HEK293 (cell line): ENCODE measurements around the gene METTL26.

Source experiments
- HOXC10 ChIP-seq: sonication (generic); formaldehyde crosslinking; IDR thresholded peaks from 2 replicates; pipeline ENCODE4 v1.8.1; 2023; ENCODE audit warnings: mild to moderate bottlenecking, missing genetic modification reagents
- KLF8 ChIP-seq: fragments of 450-650 bp; formaldehyde crosslinking; IDR thresholded peaks from 2 replicates; pipeline ENCODE4 v1.5.1; 2016; ENCODE audit warnings: missing biosample characterization, missing genetic modification characterization
- SP2 ChIP-seq: fragments of 450-650 bp; formaldehyde crosslinking; IDR thresholded peaks from 2 replicates; pipeline ENCODE4 v1.5.1; 2016; ENCODE audit warnings: missing biosample characterization, missing genetic modification characterization
- SP3 ChIP-seq: fragments of 450-650 bp; formaldehyde crosslinking; IDR thresholded peaks from 2 replicates; pipeline ENCODE4 v1.5.1; 2016; ENCODE audit warnings: missing biosample characterization, missing genetic modification characterization
- ZBTB1 ChIP-seq: fragments of 450-650 bp; formaldehyde crosslinking; IDR thresholded peaks from 2 replicates; pipeline ENCODE4 v1.5.1; 2016; ENCODE audit warnings: missing biosample characterization, missing genetic modification characterization
- ZBTB8A ChIP-seq: fragments of 450-650 bp; formaldehyde crosslinking; IDR thresholded peaks from 2 replicates; pipeline ENCODE4 v1.5.1; 2016; ENCODE audit warnings: missing biosample characterization, missing genetic modification characterization
- ZFHX2 ChIP-seq: fragments of 450-650 bp; formaldehyde crosslinking; conservative IDR thresholded peaks from 2 replicates; pipeline ENCODE4 v1.5.1; 2016; ENCODE audit warnings: missing biosample characterization, missing genetic modification characterization
- ZNF146 ChIP-seq: fragments of 450-650 bp; formaldehyde crosslinking; IDR thresholded peaks from 2 replicates; pipeline ENCODE4 v1.5.1; 2016; ENCODE audit warnings: missing biosample characterization, missing genetic modification characterization
- ZNF157 ChIP-seq: fragments of 450-650 bp; formaldehyde crosslinking; IDR thresholded peaks from 2 replicates; pipeline ENCODE4 v1.5.1; 2016; ENCODE audit warnings: missing biosample characterization, missing genetic modification characterization
- ZNF416 ChIP-seq: fragments of 450-650 bp; formaldehyde crosslinking; IDR thresholded peaks from 2 replicates; pipeline ENCODE4 v1.5.1; 2016; ENCODE audit warnings: missing biosample characterization, missing genetic modification characterization
- ZNF548 ChIP-seq: fragments of 450-650 bp; formaldehyde crosslinking; IDR thresholded peaks from 2 replicates; pipeline ENCODE4 v1.5.1; 2016; ENCODE audit warnings: missing biosample characterization, missing genetic modification characterization
- ZNF560 ChIP-seq: fragments of 450-650 bp; formaldehyde crosslinking; IDR thresholded peaks from 2 replicates; pipeline ENCODE4 v1.5.1; 2017; ENCODE audit warnings: missing biosample characterization, missing genetic modification characterization, borderline replicate concordance
- ZNF571 ChIP-seq: fragments of 450-650 bp; formaldehyde crosslinking; IDR thresholded peaks from 2 replicates; pipeline ENCODE4 v1.5.0; 2017; ENCODE audit warnings: missing biosample characterization, missing genetic modification characterization
- ZNF626 ChIP-seq: fragments of 450-650 bp; sonication (Bioruptor Pico); formaldehyde crosslinking; IDR thresholded peaks from 2 replicates; pipeline ENCODE4 v1.5.1; 2018; ENCODE audit warnings: missing biosample characterization, missing genetic modification characterization, inconsistent platforms
- ZNF837 ChIP-seq: fragments of 450-650 bp; formaldehyde crosslinking; IDR thresholded peaks from 2 replicates; pipeline ENCODE4 v1.5.1; 2016; ENCODE audit warnings: missing biosample characterization, missing genetic modification characterization
- TF ChIP-seq, protein P1 (sequence below): fragments of 450-650 bp; formaldehyde crosslinking; IDR thresholded peaks from 2 replicates; pipeline ENCODE4 v1.5.1; 2016; ENCODE audit warnings: missing biosample characterization, missing genetic modification characterization
- TF ChIP-seq, protein P2 (sequence below): fragments of 450-650 bp; formaldehyde crosslinking; IDR thresholded peaks from 2 replicates; pipeline ENCODE4 v1.5.1; 2016; ENCODE audit warnings: missing biosample characterization, missing genetic modification characterization
- TF ChIP-seq, protein P3 (sequence below): fragments of 450-650 bp; formaldehyde crosslinking; IDR thresholded peaks from 2 replicates; pipeline ENCODE4 v1.5.1; 2017; ENCODE audit warnings: missing biosample characterization, mild to moderate bottlenecking, missing genetic modification characterization, moderate library complexity
- TF ChIP-seq, protein P4 (sequence below): fragments of 450-650 bp; formaldehyde crosslinking; IDR thresholded peaks from 2 replicates; pipeline ENCODE4 v1.5.1; 2016; ENCODE audit warnings: missing biosample characterization, missing genetic modification characterization, borderline replicate concordance
- TF ChIP-seq, protein P5 (sequence below): fragments of 450-650 bp; formaldehyde crosslinking; IDR thresholded peaks from 2 replicates; pipeline ENCODE4 v1.5.1; 2017; ENCODE audit warnings: missing biosample characterization, missing genetic modification characterization
- TF ChIP-seq, protein P6 (sequence below): fragments of 450-650 bp; formaldehyde crosslinking; IDR thresholded peaks from 2 replicates; pipeline ENCODE4 v1.5.1; 2016; ENCODE audit warnings: missing biosample characterization, missing genetic modification characterization, low read depth
- TF ChIP-seq, protein P7 (sequence below): fragments of 450-650 bp; formaldehyde crosslinking; IDR thresholded peaks from 2 replicates; pipeline ENCODE4 v1.5.1; 2016; ENCODE audit warnings: missing biosample characterization, missing genetic modification characterization
- TF ChIP-seq, protein P8 (sequence below): fragments of 450-650 bp; formaldehyde crosslinking; IDR thresholded peaks from 2 replicates; pipeline ENCODE4 v1.5.1; 2017; ENCODE audit warnings: missing biosample characterization, missing genetic modification characterization

Gene METTL26

DNA sequence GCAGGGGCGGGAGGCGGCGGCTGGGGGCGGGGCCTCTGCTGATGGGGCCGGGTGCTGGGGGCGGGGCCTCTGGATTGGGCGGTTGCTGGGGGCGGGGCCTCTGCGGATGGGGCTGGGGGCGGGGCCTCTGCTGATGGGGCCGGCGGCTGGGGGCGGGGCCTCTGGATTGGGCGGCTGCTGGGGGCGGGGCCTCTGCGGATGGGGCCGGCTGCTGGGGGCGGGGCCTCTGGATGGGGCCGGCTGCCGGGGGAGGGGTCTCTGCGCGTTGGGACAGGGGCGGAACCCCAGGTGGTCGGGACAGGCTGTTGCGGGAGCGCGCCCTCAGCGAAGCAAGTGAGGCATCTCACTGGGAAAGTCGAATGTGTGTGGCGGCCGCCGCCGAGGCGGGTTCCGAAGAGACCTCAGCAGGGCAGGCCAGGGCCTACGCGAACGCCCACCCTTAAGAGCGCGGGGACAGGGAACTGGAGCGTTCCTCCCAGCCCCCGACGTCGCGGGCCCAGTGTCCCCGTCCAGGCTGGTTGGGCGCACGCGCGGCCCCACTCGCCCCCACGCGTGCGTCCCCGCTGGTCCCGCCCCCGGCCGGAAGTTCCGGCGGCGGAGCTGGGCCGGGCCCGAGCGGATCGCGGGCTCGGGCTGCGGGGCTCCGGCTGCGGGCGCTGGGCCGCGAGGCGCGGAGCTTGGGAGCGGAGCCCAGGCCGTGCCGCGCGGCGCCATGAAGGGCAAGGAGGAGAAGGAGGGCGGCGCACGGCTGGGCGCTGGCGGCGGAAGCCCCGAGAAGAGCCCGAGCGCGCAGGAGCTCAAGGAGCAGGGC lies 43.9 kb upstream of the METTL26 start, which contains the start of gene STUB1 (continued):
- TF ChIP-seq, protein P1, sequence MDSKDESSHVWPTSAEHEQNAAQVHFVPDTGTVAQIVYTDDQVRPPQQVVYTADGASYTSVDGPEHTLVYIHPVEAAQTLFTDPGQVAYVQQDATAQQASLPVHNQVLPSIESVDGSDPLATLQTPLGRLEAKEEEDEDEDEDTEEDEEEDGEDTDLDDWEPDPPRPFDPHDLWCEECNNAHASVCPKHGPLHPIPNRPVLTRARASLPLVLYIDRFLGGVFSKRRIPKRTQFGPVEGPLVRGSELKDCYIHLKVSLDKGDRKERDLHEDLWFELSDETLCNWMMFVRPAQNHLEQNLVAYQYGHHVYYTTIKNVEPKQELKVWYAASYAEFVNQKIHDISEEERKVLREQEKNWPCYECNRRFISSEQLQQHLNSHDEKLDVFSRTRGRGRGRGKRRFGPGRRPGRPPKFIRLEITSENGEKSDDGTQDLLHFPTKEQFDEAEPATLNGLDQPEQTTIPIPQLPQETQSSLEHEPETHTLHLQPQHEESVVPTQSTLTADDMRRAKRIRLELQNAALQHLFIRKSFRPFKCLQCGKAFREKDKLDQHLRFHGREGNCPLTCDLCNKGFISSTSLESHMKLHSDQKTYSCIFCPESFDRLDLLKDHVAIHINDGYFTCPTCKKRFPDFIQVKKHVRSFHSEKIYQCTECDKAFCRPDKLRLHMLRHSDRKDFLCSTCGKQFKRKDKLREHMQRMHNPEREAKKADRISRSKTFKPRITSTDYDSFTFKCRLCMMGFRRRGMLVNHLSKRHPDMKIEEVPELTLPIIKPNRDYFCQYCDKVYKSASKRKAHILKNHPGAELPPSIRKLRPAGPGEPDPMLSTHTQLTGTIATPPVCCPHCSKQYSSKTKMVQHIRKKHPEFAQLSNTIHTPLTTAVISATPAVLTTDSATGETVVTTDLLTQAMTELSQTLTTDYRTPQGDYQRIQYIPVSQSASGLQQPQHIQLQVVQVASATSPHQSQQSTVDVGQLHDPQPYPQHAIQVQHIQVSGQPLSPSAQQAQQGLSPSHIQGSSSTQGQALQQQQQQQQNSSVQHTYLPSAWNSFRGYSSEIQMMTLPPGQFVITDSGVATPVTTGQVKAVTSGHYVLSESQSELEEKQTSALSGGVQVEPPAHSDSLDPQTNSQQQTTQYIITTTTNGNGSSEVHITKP (tag by site-specific recombination), result peak; percentile 96
- peak; percentile 70 for TF ChIP-seq SP2 (tag by site-specific recombination)
- no peak for TF ChIP-seq ZNF560
- TF ChIP-seq ZFHX2 (tag by site-specific recombination), result peak; percentile 89
- TF ChIP-seq ZNF571 (tag by site-specific recombination), result no peak
- TF ChIP-seq, protein P2, sequence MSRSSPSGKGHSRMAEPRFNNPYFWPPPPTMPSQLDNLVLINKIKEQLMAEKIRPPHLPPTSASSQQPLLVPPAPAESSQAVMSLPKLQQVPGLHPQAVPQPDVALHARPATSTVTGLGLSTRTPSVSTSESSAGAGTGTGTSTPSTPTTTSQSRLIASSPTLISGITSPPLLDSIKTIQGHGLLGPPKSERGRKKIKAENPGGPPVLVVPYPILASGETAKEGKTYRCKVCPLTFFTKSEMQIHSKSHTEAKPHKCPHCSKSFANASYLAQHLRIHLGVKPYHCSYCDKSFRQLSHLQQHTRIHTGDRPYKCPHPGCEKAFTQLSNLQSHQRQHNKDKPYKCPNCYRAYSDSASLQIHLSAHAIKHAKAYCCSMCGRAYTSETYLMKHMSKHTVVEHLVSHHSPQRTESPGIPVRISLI (tag by site-specific recombination), result no peak
- TF ChIP-seq HOXC10 (CRISPR knock-in tag), result no peak
- TF ChIP-seq ZNF416 (tag by site-specific recombination), result no peak
- TF ChIP-seq ZNF626, result no peak
- TF ChIP-seq, protein P3, sequence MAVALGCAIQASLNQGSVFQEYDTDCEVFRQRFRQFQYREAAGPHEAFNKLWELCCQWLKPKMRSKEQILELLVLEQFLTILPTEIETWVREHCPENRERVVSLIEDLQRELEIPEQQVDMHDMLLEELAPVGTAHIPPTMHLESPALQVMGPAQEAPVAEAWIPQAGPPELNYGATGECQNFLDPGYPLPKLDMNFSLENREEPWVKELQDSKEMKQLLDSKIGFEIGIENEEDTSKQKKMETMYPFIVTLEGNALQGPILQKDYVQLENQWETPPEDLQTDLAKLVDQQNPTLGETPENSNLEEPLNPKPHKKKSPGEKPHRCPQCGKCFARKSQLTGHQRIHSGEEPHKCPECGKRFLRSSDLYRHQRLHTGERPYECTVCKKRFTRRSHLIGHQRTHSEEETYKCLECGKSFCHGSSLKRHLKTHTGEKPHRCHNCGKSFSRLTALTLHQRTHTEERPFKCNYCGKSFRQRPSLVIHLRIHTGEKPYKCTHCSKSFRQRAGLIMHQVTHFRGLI (tag by site-specific recombination), result peak; percentile 95
- TF ChIP-seq KLF8 (tag by site-specific recombination), result peak; percentile 70
- TF ChIP-seq, protein P4, sequence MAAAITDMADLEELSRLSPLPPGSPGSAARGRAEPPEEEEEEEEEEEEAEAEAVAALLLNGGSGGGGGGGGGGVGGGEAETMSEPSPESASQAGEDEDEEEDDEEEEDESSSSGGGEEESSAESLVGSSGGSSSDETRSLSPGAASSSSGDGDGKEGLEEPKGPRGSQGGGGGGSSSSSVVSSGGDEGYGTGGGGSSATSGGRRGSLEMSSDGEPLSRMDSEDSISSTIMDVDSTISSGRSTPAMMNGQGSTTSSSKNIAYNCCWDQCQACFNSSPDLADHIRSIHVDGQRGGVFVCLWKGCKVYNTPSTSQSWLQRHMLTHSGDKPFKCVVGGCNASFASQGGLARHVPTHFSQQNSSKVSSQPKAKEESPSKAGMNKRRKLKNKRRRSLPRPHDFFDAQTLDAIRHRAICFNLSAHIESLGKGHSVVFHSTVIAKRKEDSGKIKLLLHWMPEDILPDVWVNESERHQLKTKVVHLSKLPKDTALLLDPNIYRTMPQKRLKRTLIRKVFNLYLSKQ, result no peak
- TF ChIP-seq, protein P5, sequence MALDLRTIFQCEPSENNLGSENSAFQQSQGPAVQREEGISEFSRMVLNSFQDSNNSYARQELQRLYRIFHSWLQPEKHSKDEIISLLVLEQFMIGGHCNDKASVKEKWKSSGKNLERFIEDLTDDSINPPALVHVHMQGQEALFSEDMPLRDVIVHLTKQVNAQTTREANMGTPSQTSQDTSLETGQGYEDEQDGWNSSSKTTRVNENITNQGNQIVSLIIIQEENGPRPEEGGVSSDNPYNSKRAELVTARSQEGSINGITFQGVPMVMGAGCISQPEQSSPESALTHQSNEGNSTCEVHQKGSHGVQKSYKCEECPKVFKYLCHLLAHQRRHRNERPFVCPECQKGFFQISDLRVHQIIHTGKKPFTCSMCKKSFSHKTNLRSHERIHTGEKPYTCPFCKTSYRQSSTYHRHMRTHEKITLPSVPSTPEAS (tag by site-specific recombination), result no peak
- TF ChIP-seq ZNF146 (tag by site-specific recombination), result no peak
- TF ChIP-seq ZNF548, result no peak
- TF ChIP-seq ZNF837, result peak; percentile 89
- TF ChIP-seq, protein P6, sequence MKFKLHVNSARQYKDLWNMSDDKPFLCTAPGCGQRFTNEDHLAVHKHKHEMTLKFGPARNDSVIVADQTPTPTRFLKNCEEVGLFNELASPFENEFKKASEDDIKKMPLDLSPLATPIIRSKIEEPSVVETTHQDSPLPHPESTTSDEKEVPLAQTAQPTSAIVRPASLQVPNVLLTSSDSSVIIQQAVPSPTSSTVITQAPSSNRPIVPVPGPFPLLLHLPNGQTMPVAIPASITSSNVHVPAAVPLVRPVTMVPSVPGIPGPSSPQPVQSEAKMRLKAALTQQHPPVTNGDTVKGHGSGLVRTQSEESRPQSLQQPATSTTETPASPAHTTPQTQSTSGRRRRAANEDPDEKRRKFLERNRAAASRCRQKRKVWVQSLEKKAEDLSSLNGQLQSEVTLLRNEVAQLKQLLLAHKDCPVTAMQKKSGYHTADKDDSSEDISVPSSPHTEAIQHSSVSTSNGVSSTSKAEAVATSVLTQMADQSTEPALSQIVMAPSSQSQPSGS, result no peak
- TF ChIP-seq, protein P7, sequence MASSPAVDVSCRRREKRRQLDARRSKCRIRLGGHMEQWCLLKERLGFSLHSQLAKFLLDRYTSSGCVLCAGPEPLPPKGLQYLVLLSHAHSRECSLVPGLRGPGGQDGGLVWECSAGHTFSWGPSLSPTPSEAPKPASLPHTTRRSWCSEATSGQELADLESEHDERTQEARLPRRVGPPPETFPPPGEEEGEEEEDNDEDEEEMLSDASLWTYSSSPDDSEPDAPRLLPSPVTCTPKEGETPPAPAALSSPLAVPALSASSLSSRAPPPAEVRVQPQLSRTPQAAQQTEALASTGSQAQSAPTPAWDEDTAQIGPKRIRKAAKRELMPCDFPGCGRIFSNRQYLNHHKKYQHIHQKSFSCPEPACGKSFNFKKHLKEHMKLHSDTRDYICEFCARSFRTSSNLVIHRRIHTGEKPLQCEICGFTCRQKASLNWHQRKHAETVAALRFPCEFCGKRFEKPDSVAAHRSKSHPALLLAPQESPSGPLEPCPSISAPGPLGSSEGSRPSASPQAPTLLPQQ (tag by site-specific recombination), result peak; percentile 47
- peak; percentile 79 for TF ChIP-seq ZBTB8A (tag by site-specific recombination)
- no peak; the same call in 1 of the 2 replicates for TF ChIP-seq ZBTB1 (tag by site-specific recombination)
- TF ChIP-seq ZNF157 (tag by site-specific recombination), result no peak
- TF ChIP-seq, protein P8, sequence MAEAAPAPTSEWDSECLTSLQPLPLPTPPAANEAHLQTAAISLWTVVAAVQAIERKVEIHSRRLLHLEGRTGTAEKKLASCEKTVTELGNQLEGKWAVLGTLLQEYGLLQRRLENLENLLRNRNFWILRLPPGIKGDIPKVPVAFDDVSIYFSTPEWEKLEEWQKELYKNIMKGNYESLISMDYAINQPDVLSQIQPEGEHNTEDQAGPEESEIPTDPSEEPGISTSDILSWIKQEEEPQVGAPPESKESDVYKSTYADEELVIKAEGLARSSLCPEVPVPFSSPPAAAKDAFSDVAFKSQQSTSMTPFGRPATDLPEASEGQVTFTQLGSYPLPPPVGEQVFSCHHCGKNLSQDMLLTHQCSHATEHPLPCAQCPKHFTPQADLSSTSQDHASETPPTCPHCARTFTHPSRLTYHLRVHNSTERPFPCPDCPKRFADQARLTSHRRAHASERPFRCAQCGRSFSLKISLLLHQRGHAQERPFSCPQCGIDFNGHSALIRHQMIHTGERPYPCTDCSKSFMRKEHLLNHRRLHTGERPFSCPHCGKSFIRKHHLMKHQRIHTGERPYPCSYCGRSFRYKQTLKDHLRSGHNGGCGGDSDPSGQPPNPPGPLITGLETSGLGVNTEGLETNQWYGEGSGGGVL, result 0 out of 2 replicates have a peak, but pooled peaks have one; percentile 34
- no peak; the same call in none of the 2 replicates for TF ChIP-seq SP3
